ENCODE data around the gene FAM161B.
"Not testable (repeated sequence)": the region's sequence is repeated elsewhere in the genome, so short reads cannot be mapped to it uniquely, and the experiment has no call there.

The FAM161B gene

GRCh38 chr14:73942180-73942579 is 7.7 kb downstream of the FAM161B start:
- DNase-seq: no peak

- no peak for DNase-seq
Measured at GRCh38 chr14:73937012-73937411, 12.9 kb downstream of the FAM161B start.

GRCh38 chr14:73936548-73936947 is 13.3 kb downstream of the FAM161B start:
- DNase-seq: no peak

GRCh38 chr14:73935666-73936065 is 14.2 kb downstream of the FAM161B start:
- DNase-seq: peak; percentile 6

- no peak for DNase-seq
Measured at GRCh38 chr14:73924337-73924736, 25.6 kb downstream of the FAM161B start.

GRCh38 chr14:73919457-73919856 is 30.4 kb downstream of the FAM161B start:
- DNase-seq: not testable (repeated sequence)

GRCh38 chr14:73916324-73916723 is 33.6 kb downstream of the FAM161B start:
- no peak for DNase-seq

GRCh38 chr14:73913256-73913655 is 36.6 kb downstream of the FAM161B start:
- DNase-seq: no peak

GRCh38 chr14:73909681-73910080 is 40.2 kb downstream of the FAM161B start:
- DNase-seq: no peak

GRCh38 chr14:73903028-73903427 is 46.9 kb downstream of the FAM161B start:
- no peak for DNase-seq

- DNase-seq: no peak
Measured at GRCh38 chr14:73896521-73896920, 53.4 kb downstream of the FAM161B start.

- DNase-seq: no peak
Measured at GRCh38 chr14:73895939-73896338, 54.0 kb downstream of the FAM161B start.

- not testable (repeated sequence) for DNase-seq
Measured at GRCh38 chr14:73894180-73894687, 55.7 kb downstream of the FAM161B start.

- DNase-seq: no peak
Measured at GRCh38 chr14:73889376-73889775, 60.5 kb downstream of the FAM161B start.

GRCh38 chr14:73888971-73889370 is 60.9 kb downstream of the FAM161B start:
- DNase-seq: no peak

- DNase-seq: no peak
Measured at GRCh38 chr14:73888460-73888725, 61.5 kb downstream of the FAM161B start.

- DNase-seq: no peak
Measured at GRCh38 chr14:73887694-73888459, 62.0 kb downstream of the FAM161B start.

GRCh38 chr14:73887318-73887616 is 62.6 kb downstream of the FAM161B start:
- DNase-seq: no peak

- DNase-seq: peak; percentile 97
Measured at GRCh38 chr14:73886449-73887317, 63.2 kb downstream of the FAM161B start, which contains the start of gene ZNF410. Gene ZNF410, plus strand, starts transcription at chr14:73886859. Its CDS starts 5,317 bp downstream, at chr14:73892176.

GRCh38 chr14:73884438-73885190 is 65.3 kb downstream of the FAM161B start:
- no peak for DNase-seq

Measured in NCI-H226 (cell line).